Hepatocyte (in vitro differentiated cells): ENCODE data around the gene IL1RL2. TPM values are rescaled to one million over a fixed set of nuclear protein-coding genes. Genes with fewer than 3 reads are reported as not detected.

Source experiments
- DNase-seq: peaks from one replicate; pipeline ENCODE4 v3.0.0-alpha.2; 2016; ENCODE audit warnings: low spot score
- H2AFZ ChIP-seq: fragments of 200-600 bp; sonication (generic); 2 replicates; pipeline ENCODE4 v1.6.0; 2016; ENCODE audit warnings: antibody characterized with exemption, mild to moderate bottlenecking
- H3K27ac ChIP-seq: fragments of 200-600 bp; sonication (generic); 2 replicates; pipeline ENCODE4 v1.5.1; 2016; ENCODE audit warnings: mild to moderate bottlenecking
- H3K27me3 ChIP-seq: fragments of 200-600 bp; sonication (generic); 2 replicates; pipeline ENCODE4 v1.6.1; 2016
- H3K36me3 ChIP-seq: fragments of 200-600 bp; sonication (generic); replicated peaks from 2 replicates; pipeline ENCODE4 v1.5.1; 2016; ENCODE audit warnings: low read depth; ENCODE audit not compliant: insufficient read depth
- H3K4me1 ChIP-seq: fragments of 200-600 bp; sonication (generic); 2 replicates; pipeline ENCODE4 v1.5.1; 2016; ENCODE audit warnings: mild to moderate bottlenecking, moderate library complexity; ENCODE audit not compliant: insufficient read depth
- H3K4me2 ChIP-seq: fragments of 200-600 bp; sonication (generic); 2 replicates; pipeline ENCODE4 v1.6.0; 2016
- H3K4me3 ChIP-seq: fragments of 200-600 bp; sonication (generic); 2 replicates; pipeline ENCODE4 v1.5.1; 2016; ENCODE audit warnings: mild to moderate bottlenecking
- H3K79me2 ChIP-seq: fragments of 200-600 bp; sonication (generic); 2 replicates; pipeline ENCODE4 v1.6.0; 2017; ENCODE audit warnings: mild to moderate bottlenecking
- H3K9me2 ChIP-seq: fragments of 200-600 bp; sonication (generic); replicated peaks from 2 replicates; pipeline ENCODE4 v1.6.0; 2017; ENCODE audit warnings: mild to moderate bottlenecking; ENCODE audit not compliant: insufficient read depth
- H3K9me3 ChIP-seq: fragments of 200-600 bp; sonication (generic); 2 replicates; pipeline ENCODE4 v1.5.1; 2016; ENCODE audit warnings: low read depth, mild to moderate bottlenecking
- H4K20me1 ChIP-seq: fragments of 200-600 bp; sonication (generic); 2 replicates; pipeline ENCODE4 v1.6.0; 2016; ENCODE audit warnings: mild to moderate bottlenecking; ENCODE audit not compliant: insufficient read depth, poor library complexity, severe bottlenecking
- CTCF ChIP-seq: fragments of 200-600 bp; sonication (generic); IDR thresholded peaks from 2 replicates; pipeline ENCODE4 v1.5.1; 2016; ENCODE audit warnings: antibody characterized with exemption, mild to moderate bottlenecking; ENCODE audit not compliant: poor library complexity
- EZH2 ChIP-seq: fragments of 200-600 bp; sonication (generic); IDR thresholded peaks from 2 replicates; pipeline ENCODE4 v1.6.1; 2016; ENCODE audit warnings: antibody characterized with exemption, mild to moderate bottlenecking, borderline replicate concordance
- EZH2phosphoT487 ChIP-seq: fragments of 200-600 bp; sonication (generic); IDR thresholded peaks from one replicate; pipeline ENCODE4 v1.6.1; 2018; ENCODE audit warnings: antibody characterized with exemption, mild to moderate bottlenecking, low read depth, moderate library complexity; ENCODE audit not compliant: unreplicated experiment, severe bottlenecking
- WGBS: methylation state at CpG from one replicate; pipeline ENCODE4 v1.1.6; 2016; ENCODE audit warnings: low lambda C conversion rate; ENCODE audit errors: missing lambda C conversion rate; 5-methylcytosine and 5-hydroxymethylcytosine counted together
- polyA plus RNA-seq: library from polyadenylated mRNA; unstranded; fragments of >200 nt; fragmentation: Nextera tagmentation; extraction: Ambion mirVana; gene quantifications from 2 replicates; pipeline ENCODE4 v1.2.1, GENCODE V29; 2016
- total RNA-seq: library from RNA; depleted of rRNA; stranded (reverse); fragments of >200 nt; gene quantifications from 2 replicates; pipeline ENCODE4 v1.2.3, GENCODE V29; 2014

The IL1RL2 gene
- total and polyA plus RNA-seq, 2 experiments from 2014 or later, result 1.3 TPM; not detected in 1

GRCh38 chr2:102283996-102284395 lies 97.2 kb downstream of the IL1RL2 start:
- no peaks in the 10 kb centered on the region for H3K27me3 ChIP-seq
- H3K27ac ChIP-seq, result no peak overlapping the region
- TF ChIP-seq EZH2phosphoT487 (no peak), CTCF (no peak), EZH2 (no peak)
- no peak overlapping the region for H3K4me3 ChIP-seq
- DNase-seq, result no peak
- no peak overlapping the region for H2AFZ ChIP-seq
- WGBS, result 100% methylated on average over 1 of the region's 1 CpG
- no peaks in the 10 kb centered on the region for H3K79me2 ChIP-seq
- H3K4me1 ChIP-seq, result no peaks in the 10 kb centered on the region
- no peaks in the 10 kb centered on the region for H3K9me3 ChIP-seq
- H3K36me3 ChIP-seq, result no peaks in the 10 kb centered on the region
- no peak overlapping the region for H3K4me2 ChIP-seq
- no peaks in the 10 kb centered on the region for H4K20me1 ChIP-seq
- no peaks in the 10 kb centered on the region for H3K9me2 ChIP-seq

GRCh38 chr2:102284611-102285010 lies 97.8 kb downstream of the IL1RL2 start:
- no peak overlapping the region for H3K4me2 ChIP-seq
- H3K9me3 ChIP-seq, result no peaks in the 10 kb centered on the region
- H2AFZ ChIP-seq, result no peak overlapping the region
- 85% methylated on average over 3 of the region's 3 CpGs for WGBS
- no peaks in the 10 kb centered on the region for H3K79me2 ChIP-seq
- no peak for TF ChIP-seq EZH2phosphoT487
- TF ChIP-seq EZH2, result no peak
- no peak for TF ChIP-seq CTCF
- H4K20me1 ChIP-seq, result no peaks in the 10 kb centered on the region
- DNase-seq, result no peak
- no peaks in the 10 kb centered on the region for H3K36me3 ChIP-seq
- H3K9me2 ChIP-seq, result no peaks in the 10 kb centered on the region
- H3K4me1 ChIP-seq, result no peaks in the 10 kb centered on the region
- H3K27me3 ChIP-seq, result no peaks in the 10 kb centered on the region
- H3K4me3 ChIP-seq, result no peak overlapping the region
- H3K27ac ChIP-seq, result no peak overlapping the region

- Histone ChIP-seq H3K27ac (no peak overlapping the region), H3K79me2 (no peaks in the 10 kb centered on the region), H3K9me2 (no peaks in the 10 kb centered on the region), H3K4me1 (no peaks in the 10 kb centered on the region), H3K27me3 (no peaks in the 10 kb centered on the region), H3K9me3 (no peaks in the 10 kb centered on the region), H3K4me3 (no peak overlapping the region), H4K20me1 (no peaks in the 10 kb centered on the region), H2AFZ (no peak overlapping the region), H3K36me3 (no peaks in the 10 kb centered on the region), H3K4me2 (no peak overlapping the region)
- WGBS, result 65% methylated on average over 2 of the region's 2 CpGs
- DNase-seq, result no peak
- TF ChIP-seq EZH2phosphoT487 (no peak), CTCF (no peak), EZH2 (no peak)
Observed at GRCh38 chr2:102285368-102285767, 98.5 kb downstream of the IL1RL2 start.

GRCh38 chr2:102286041-102286440 lies 99.2 kb downstream of the IL1RL2 start:
- Histone ChIP-seq H3K4me3 (no peak overlapping the region), H3K4me1 (no peaks in the 10 kb centered on the region), H3K27me3 (no peaks in the 10 kb centered on the region), H3K27ac (no peak overlapping the region), H4K20me1 (no peaks in the 10 kb centered on the region), H3K79me2 (no peaks in the 10 kb centered on the region), H3K9me2 (no peaks in the 10 kb centered on the region), H3K9me3 (no peaks in the 10 kb centered on the region), H2AFZ (no peak overlapping the region), H3K36me3 (no peaks in the 10 kb centered on the region), H3K4me2 (no peak overlapping the region)
- WGBS, result 50% methylated on average over 3 of the region's 3 CpGs
- DNase-seq, result no peak
- TF ChIP-seq EZH2phosphoT487 (no peak), CTCF (no peak), EZH2 (no peak)
